ENCODE measurements around the gene RPL39. TPM values are rescaled to one million over a fixed set of nuclear protein-coding genes. Genes with fewer than 3 reads are reported as not detected.
"Not testable (repeated sequence)": the region's sequence is repeated elsewhere in the genome, so short reads cannot be mapped to it uniquely, and the experiment has no call there.

The RPL39 gene
- total RNA-seq, 1 donor from 2014 or later, result 1,616 TPM

DNA sequence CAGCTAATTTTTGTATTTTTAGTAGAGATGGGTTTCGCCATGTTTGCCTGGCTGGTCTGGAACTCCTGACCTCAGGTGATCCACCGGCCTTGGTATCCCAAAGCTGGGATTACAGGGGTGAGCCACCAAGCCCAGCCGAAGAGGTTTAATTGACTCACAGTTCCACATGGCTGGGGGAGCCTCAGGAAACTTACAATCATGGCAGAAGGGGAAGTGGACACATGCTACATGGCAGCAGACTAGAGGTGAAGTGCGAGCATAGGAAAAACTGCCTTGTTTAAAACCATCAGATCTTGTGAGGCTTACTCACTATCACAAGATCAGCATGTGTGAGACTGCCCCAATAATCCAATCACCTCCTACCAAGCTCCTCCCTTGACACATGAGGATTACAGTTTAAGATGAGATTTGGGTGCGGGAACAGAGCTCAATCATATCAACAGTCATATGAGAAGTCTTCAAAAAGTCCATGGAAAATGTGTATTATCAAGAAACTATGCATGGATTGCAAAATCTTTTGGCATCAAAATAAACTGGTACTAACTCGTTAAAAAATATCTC, 25.8 kb upstream of the RPL39 start:
- H3K27me3 Mint-ChIP-seq (ENCODE audit: unreplicated experiment), result no peaks in the 10 kb centered on the region
- no peak overlapping the region for H3K4me3 Mint-ChIP-seq (ENCODE audit: unreplicated experiment)
- no peaks in the 10 kb centered on the region for H3K36me3 Mint-ChIP-seq (ENCODE audit: unreplicated experiment)
- TF ChIP-seq CTCF (IDR thresholded peaks at IDR 0.05), result no peak
- peaks cover 9% of the 10 kb centered on the region for H3K9me3 Mint-ChIP-seq (ENCODE audit: unreplicated experiment)
- H3K27ac Mint-ChIP-seq (ENCODE audit: unreplicated experiment), result no peak overlapping the region
- DNase-seq (ENCODE audit: extremely low spot score, unreplicated experiment), result no peak
- no peaks in the 10 kb centered on the region for H3K4me1 Mint-ChIP-seq (ENCODE audit: unreplicated experiment)

GRCh38 chrX:119816300-119816699, 24.9 kb upstream of the RPL39 start:
- H3K36me3 Mint-ChIP-seq (ENCODE audit: unreplicated experiment), result no peaks in the 10 kb centered on the region
- H3K27ac Mint-ChIP-seq (ENCODE audit: unreplicated experiment), result no peak overlapping the region
- H3K9me3 Mint-ChIP-seq (ENCODE audit: unreplicated experiment), result peaks cover 8% of the 10 kb centered on the region
- TF ChIP-seq CTCF (IDR thresholded peaks at IDR 0.05), result no peak
- DNase-seq (ENCODE audit: extremely low spot score, unreplicated experiment), result no peak
- H3K4me1 Mint-ChIP-seq (ENCODE audit: unreplicated experiment), result no peaks in the 10 kb centered on the region
- H3K4me3 Mint-ChIP-seq (ENCODE audit: unreplicated experiment), result no peak overlapping the region
- H3K27me3 Mint-ChIP-seq (ENCODE audit: unreplicated experiment), result no peaks in the 10 kb centered on the region

GRCh38 chrX:119809185-119809666, 17.8 kb upstream of the RPL39 start:
- no peaks in the 10 kb centered on the region for H3K36me3 Mint-ChIP-seq (ENCODE audit: unreplicated experiment)
- no peak for DNase-seq (ENCODE audit: extremely low spot score, unreplicated experiment)
- no peak overlapping the region for H3K27ac Mint-ChIP-seq (ENCODE audit: unreplicated experiment)
- H3K27me3 Mint-ChIP-seq (ENCODE audit: unreplicated experiment), result no peaks in the 10 kb centered on the region
- peaks cover 18% of the 10 kb centered on the region for H3K9me3 Mint-ChIP-seq (ENCODE audit: unreplicated experiment)
- no peaks in the 10 kb centered on the region for H3K4me1 Mint-ChIP-seq (ENCODE audit: unreplicated experiment)
- no peak for TF ChIP-seq CTCF (IDR thresholded peaks at IDR 0.05)
- no peak overlapping the region for H3K4me3 Mint-ChIP-seq (ENCODE audit: unreplicated experiment)

DNA sequence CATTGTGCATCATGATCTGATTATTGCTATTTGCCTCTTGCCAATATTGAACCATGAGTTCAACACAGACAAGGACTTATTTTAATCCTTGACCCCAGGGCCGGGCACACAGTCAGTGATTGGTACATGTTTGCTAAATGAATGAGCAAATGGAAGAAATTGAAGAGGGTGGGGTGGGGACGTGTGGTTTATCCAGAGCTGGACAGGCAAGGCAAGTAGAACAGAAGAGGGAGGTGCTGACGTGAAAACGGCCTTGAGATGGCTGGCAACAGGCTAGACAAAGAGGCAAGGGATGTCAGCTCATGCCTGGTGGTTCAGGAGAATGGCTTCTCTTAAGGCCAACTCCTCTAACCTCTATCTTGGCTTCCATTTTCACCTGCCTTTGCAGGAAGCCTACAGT, 17.0 kb upstream of the RPL39 start:
- not testable (repeated sequence) for H3K4me3 Mint-ChIP-seq (ENCODE audit: unreplicated experiment); H3K4me1 Mint-ChIP-seq (ENCODE audit: unreplicated experiment); H3K27me3 Mint-ChIP-seq (ENCODE audit: unreplicated experiment); H3K36me3 Mint-ChIP-seq (ENCODE audit: unreplicated experiment); DNase-seq (ENCODE audit: extremely low spot score, unreplicated experiment); H3K27ac Mint-ChIP-seq (ENCODE audit: unreplicated experiment)
- peaks cover 18% of the 10 kb centered on the region for H3K9me3 Mint-ChIP-seq (ENCODE audit: unreplicated experiment)

GRCh38 chrX:119802546-119802945, 11.1 kb upstream of the RPL39 start:
- DNase-seq (ENCODE audit: extremely low spot score, unreplicated experiment), result no peak
- Mint-ChIP-seq H3K9me3 (ENCODE audit: unreplicated experiment) (peaks cover 11% of the 10 kb centered on the region), H3K27ac (ENCODE audit: unreplicated experiment) (no peak overlapping the region), H3K4me3 (ENCODE audit: unreplicated experiment) (no peak overlapping the region), H3K36me3 (ENCODE audit: unreplicated experiment) (peaks cover 2% of the 10 kb centered on the region), H3K27me3 (ENCODE audit: unreplicated experiment) (no peaks in the 10 kb centered on the region), H3K4me1 (ENCODE audit: unreplicated experiment) (no peaks in the 10 kb centered on the region)
- no peak for TF ChIP-seq CTCF (IDR thresholded peaks at IDR 0.05)
